Measurements from ENCODE around the gene IRAK4. TPM values are rescaled to one million over a fixed set of nuclear protein-coding genes. Genes with fewer than 3 reads are reported as not detected.
A peak's percentile ranks its signal among the peaks of the same experiment; 100 is the strongest.

IRAK4 gene
- total RNA-seq, 1 donor from 2014 or later: 18.4 TPM

DNA sequence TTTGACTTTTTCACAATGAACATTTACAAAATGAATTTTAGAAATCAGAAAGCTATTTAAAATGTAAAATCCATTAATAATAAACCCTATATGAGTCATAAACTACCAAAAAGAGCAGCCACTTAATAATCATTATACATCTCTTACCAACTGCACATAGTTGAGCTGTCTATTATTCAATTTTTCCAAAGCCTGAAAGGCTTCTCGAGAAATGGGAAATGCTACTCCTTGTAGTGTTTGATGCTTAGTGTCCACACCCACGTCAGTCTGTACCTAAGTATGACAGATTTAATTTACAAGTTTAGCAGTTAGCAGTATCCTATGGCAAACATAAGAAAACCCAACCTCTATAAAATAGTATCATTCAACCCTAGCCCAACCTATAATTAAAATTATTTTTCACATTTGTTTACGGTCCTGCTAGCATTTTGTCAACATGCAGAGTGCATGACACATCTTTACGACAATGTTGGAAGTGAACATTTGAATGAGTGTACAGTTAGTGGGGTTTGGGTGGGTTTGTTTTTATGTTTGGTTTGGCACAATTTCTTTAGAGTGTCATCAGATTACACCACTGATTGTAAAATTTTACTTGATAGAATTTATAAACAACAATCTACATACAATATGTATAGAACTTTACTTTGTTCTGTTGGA is 38.9 kb downstream of the IRAK4 start:
- Histone ChIP-seq H3K27ac (no peak overlapping the region), H3K36me3 (peaks cover 88% of the 10 kb centered on the region), H3K27me3 (no peaks in the 10 kb centered on the region), H3K4me3 (no peak overlapping the region), H3K9me3 (no peaks in the 10 kb centered on the region), H3K4me1 (no peaks in the 10 kb centered on the region)
- no peak for TF ChIP-seq CTCF (IDR thresholded peaks at IDR 0.05)
- DNase-seq (no peak), ATAC-seq (no peak)
- intact Hi-C loops (cut with DNase I): no loop called here

DNA sequence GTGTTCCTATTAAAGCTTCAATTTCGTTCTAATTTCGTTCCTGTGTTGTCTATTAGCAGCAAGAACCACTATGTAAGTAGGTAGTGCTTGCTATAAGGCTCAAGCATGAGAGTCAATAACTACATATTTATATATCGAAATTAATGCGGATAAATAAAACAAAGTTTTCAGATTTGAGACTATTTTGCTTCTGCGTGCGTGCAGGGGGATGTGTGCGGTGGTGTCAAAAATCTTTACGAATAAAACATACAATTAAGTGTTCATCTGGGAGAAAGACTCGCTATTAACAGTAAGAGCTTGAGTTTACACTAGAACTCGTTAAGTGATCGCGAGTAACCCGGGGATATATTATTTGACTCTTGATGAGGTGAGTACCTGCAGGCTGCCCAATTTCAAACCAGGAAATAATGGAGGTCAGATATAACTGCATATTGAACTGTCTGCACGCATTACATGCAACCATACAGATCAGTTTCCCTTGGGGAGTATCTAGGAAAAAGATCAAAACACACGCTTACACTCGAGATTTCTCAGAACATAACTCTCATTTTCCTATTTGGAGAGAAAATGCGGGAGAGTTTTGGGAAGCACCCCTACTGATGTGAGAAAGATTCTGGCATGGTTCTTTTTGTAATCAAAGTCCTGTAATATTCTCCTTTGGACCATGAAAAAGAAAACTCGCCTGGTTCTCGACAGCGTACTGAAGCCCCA is 46.6 kb downstream of the IRAK4 start:
- H3K27ac ChIP-seq: peak overlapping the region; percentile 97
- peaks cover 25% of the 10 kb centered on the region for H3K4me1 ChIP-seq
- ATAC-seq (no peak), DNase-seq (no peak)
- no peaks in the 10 kb centered on the region for H3K27me3 ChIP-seq
- TF ChIP-seq CTCF (IDR thresholded peaks at IDR 0.05): no peak
- H3K4me3 ChIP-seq: peak overlapping the region; percentile 85
- intact Hi-C loops (cut with DNase I): no loop called here
- peaks cover 26% of the 10 kb centered on the region for H3K36me3 ChIP-seq
- H3K9me3 ChIP-seq: no peaks in the 10 kb centered on the region

- peak; percentile 100 for ATAC-seq
Measured at GRCh38 chr12:43805860-43806736, 47.3 kb downstream of the IRAK4 start, which contains the start of gene TWF1. TWF1 (minus strand) TSS chr12:43806317; CDS start chr12:43806245, 72 bp downstream.

DNA sequence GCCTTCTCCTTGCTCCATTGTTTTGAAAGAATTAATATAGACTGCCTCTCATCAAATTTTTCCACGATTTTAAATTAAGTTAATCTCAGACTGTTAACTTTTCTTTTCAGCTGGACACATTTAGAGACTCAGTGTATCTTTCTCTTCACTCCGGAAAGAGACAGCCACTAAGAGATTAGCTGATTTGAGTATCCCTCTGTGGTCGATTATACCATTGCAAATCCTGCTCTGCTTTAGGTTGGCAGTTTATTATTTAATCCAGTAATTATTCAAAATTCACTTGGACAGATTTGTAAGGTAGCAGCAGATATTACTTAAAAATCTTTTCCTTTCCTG is 48.0 kb downstream of the IRAK4 start:
- H3K9me3 ChIP-seq: no peaks in the 10 kb centered on the region
- H3K4me1 ChIP-seq: peaks cover 25% of the 10 kb centered on the region
- DNase-seq (no peak), ATAC-seq (no peak)
- TF ChIP-seq CTCF (IDR thresholded peaks at IDR 0.05): no peak
- H3K36me3 ChIP-seq: peaks cover 12% of the 10 kb centered on the region
- no peaks in the 10 kb centered on the region for H3K27me3 ChIP-seq
- H3K4me3 ChIP-seq: peak overlapping the region; percentile 85
- H3K27ac ChIP-seq: peak overlapping the region; percentile 97
- intact Hi-C loops (cut with DNase I): no loop called here

More at GRCh38 chr12:43805860-43806736, 47.3 kb downstream of the IRAK4 start, which contains the start of gene TWF1:
- TF ChIP-seq CTCF (IDR thresholded peaks at IDR 0.05): peak; percentile 36
- Histone ChIP-seq H3K27me3 (no peaks in the 10 kb centered on the region), H3K4me3 (peak within 1 kb of the TSS; percentile 85), H3K9me3 (no peaks in the 10 kb centered on the region), H3K4me1 (peaks cover 25% of the 10 kb centered on the region), H3K27ac (peak within 1 kb of the TSS; percentile 97), H3K36me3 (peaks cover 19% of the 10 kb centered on the region)
- peak; percentile 95 for DNase-seq
- intact Hi-C loops (cut with DNase I): no loop called here

DNA sequence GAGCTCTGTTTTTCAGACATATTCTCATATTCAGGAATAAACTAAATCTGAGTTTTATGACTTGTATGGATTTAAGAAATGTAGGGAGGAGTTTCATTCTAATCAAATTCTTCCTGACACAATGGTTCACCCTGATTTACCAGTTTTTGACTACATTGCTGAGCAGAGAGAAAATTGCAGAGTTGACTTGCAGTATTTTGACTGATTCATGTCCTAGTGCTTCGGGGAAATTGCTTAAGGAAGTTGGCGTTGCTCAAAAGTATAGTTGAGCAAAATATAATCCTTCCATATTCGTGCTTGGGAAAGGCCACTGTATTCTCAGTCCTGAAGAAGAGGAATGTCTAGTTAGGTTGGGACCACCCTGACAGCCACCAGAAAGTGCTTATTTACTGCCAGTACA is 48.6 kb downstream of the IRAK4 start:
- DNase-seq (no peak), ATAC-seq (no peak)
- Histone ChIP-seq H3K4me3 (no peak overlapping the region), H3K27ac (peak overlapping the region; percentile 97), H3K27me3 (no peaks in the 10 kb centered on the region), H3K4me1 (peaks cover 25% of the 10 kb centered on the region), H3K36me3 (peaks cover 8% of the 10 kb centered on the region), H3K9me3 (no peaks in the 10 kb centered on the region)
- TF ChIP-seq CTCF (IDR thresholded peaks at IDR 0.05): no peak
- intact Hi-C loops (cut with DNase I): no loop called here
